ELF-1 (cell line): Measurements from ENCODE around the gene ECE1.
A peak's percentile ranks its signal among the peaks of the same experiment; 100 is the strongest.

Source experiments
- DNase-seq: peaks from one replicate; pipeline ENCODE4 v3.0.0-alpha.2; 2016; ENCODE audit warnings: low read depth, low spot score

Gene ECE1

DNA sequence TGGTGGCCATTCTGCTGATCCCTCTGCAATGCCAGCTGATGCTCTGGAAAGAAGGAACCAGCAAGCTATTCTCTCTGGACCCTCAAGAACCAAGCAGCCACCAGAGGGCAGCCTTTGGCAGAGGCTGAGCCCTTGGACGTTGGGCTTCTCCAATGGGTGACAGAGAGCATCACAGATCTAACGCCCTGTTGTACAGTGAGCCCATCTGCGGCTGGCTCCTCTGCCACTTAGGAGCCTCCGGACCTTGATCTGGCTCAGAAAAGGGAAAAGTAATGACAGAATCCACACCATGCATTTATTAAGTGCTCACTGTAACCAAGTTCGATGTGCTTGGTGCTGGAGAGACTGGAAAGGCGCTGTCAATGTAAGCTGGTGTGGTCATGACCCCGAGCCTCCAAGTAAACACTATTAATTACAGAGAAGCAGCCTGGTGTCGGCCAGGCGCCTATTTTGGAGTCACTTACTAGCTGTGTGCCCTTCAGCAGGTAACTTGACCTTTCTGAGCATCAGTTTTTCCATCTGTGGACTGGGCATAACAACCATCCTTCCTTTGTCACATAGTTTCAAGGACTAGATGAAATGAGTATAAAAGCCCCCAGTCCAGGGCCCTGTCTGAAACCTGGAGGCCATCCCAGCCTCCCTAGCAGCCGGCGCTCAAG lies 34.9 kb downstream of the ECE1 start:
- DNase-seq: peak; percentile 92

DNA sequence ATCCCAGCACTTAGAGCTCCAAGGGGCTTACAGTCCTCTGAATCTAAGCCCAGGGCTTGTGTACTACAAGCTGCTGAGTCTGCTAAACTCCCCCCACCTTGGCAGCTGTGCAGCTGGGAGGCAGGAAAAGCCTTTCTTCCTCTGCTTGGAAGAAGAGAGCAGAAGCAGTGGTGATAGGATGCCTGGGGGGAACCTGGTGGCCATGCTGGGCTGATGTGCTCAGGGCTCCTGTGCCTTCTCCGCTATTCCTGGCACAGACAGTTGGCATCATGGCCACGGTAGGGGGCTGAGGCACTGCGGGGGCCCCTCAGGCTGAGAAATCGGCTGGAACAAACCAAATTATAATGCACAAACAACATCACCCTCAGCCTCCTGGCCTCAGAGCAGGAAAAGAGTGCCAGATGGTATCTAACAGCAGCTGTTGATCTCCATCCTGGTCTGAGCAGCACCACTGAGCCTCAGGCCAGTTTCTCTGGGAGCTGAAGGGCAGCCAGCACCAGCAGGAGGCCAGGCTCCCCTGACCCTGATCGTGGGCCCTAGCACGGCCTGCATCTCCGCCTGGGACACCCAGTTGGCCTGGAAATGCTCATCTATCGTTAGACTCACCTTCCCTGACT lies 35.8 kb downstream of the ECE1 start:
- no peak for DNase-seq

DNA sequence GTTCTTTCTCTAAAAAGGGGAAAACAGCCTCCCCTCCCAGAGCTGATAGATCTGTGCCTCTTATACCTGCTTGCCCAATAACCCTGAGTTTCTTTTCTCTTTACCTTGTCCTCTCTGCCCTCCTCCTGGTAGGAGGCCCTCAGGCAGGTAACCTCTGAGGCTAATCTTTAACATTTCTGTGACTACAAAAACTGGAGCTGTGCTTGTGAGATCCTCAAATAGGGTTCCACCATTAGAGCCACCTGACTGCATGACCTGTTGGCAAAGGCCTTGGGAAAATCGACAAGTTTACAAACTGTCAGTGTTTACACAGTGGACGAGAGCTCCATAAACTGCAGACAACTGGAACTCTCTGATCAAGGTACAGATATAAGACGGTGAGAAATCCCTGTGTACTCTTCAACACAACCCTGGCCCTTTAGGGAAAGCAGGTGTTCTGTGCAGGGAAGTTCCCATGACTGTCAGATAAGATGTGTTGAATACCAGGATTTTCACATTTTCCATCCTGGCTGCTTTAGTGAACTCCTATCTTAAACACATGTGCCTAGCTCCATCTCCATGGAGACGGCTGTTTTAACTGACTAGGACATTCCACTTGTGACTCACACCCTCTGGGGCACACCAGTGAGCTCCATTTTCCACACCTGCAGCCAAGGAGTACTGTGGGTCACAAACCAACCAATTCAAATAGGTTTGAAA lies 38.3 kb downstream of the ECE1 start:
- no peak for DNase-seq

DNA sequence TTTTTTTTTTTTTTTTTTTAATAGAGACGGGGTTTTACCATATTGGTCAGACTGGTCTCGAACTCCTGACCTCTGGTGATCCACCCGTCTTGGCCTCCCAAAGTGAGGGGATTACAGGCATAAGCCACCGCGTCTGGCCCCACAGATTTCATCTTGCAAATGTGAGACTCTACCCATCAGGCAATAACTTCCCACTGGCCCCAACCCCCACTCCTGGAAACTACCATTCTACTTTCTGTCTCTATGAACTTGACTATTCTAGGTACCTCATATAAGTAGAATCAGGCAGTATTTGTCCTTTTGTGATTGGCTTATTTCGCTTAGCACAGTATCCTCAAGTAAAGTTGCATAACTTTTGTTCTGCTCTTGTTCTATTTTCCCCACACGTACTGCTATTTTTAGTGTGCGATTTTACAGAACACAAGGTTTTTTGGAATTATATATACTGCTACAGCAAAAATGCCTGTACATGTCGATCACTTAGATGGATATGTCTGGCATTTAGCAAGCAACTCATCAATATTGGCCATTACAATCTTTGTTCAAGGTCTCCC lies 40.2 kb downstream of the ECE1 start:
- no peak for DNase-seq

DNA sequence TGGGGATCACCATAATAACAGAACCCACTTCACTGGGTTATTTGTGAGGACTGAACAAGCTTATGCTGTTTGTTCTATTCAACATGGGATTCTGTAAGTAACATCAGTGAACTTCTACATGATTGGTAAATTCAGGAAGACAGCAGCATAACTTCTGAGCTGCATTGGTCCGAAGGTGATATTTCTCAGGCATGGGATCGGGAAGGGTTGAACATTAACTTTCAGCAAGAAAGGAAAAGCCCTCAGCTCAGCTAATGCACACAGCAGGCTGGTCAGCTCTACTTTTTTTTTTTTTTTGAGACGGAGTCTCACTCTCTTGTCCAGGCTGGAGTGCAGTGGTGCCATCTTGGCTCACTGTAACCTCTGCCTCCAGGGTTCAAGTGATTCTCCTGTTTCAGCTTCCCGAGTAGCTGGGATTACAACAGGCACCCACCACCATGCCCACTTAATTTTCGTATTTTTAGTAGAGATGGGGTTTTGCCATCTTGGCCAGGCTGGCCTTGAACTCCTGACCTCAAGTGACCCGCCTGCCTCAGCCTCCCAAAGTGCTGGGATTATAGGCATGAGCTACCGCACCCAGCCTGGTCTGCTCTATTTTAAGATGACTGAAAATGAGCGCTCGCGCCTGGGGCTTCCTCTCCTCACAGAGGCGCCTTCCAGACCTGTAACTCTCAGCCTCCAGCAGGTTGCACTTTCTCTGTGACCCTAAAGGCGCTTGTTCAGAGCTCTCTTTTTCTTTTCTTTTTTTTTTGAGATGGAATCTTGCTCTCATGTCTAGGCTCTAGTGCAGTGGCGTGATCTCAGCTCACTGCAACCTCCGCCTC lies 42.2 kb downstream of the ECE1 start:
- no peak for DNase-seq

DNA sequence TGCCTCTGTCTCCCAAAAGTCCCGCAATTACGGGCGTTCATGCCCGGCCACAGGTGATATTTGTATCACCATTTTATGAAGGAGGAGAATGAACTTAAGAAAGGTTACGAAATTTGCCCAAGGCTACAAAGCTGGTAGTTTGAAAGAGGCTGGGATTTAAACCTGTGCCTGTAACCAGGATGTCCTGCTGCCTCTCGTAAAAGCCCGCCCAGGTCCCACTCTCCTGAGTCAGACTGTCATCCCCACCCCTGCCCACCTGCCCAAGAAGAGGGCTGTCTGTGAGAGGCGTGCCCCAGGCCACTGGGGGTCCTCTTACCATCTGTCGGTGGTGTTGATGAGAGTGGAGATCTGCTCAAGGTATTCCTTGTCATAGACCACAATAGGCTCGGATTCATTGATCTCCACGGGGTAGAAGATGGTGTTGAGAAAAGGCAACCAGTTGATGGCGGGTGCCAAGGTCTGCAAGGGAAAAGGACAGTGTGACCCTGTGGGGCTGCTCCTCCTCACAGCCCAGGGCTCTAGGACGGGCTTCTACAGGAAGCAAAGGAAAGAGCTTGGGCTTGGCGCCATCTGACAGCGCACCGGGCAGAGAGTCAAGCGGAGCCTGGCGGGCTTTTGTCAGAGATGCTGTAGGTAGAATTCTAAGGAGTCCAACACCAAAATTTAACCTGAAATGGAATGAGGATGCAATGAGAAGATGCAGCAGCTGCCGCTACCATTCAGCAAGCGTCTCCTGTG lies 43.2 kb downstream of the ECE1 start:
- no peak for DNase-seq

DNA sequence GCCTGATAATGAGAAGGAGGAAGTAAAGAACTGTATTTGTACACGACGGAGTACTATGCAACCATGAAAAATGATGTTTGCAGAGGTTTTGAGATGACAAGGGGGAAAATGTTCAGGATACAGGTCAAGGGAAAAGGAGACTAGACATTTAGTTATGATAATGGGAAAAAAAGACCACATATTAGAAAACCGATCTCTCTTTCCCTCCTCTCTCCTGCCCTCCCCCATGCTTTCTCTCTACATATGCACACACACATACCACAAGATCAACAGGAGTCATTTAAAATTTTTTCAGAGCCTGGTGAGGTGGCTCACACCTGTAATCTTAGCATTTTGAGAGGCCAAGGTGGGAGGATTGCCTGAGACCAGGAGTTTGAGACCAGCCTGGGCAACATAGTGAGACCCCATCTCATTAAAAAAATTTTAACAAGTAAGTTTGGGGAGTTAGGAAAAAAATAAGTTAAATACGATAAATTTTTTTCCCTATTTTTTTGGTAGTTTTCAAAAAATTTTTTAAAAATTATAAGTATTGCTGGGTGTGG lies 44.5 kb downstream of the ECE1 start:
- DNase-seq: no peak

DNA sequence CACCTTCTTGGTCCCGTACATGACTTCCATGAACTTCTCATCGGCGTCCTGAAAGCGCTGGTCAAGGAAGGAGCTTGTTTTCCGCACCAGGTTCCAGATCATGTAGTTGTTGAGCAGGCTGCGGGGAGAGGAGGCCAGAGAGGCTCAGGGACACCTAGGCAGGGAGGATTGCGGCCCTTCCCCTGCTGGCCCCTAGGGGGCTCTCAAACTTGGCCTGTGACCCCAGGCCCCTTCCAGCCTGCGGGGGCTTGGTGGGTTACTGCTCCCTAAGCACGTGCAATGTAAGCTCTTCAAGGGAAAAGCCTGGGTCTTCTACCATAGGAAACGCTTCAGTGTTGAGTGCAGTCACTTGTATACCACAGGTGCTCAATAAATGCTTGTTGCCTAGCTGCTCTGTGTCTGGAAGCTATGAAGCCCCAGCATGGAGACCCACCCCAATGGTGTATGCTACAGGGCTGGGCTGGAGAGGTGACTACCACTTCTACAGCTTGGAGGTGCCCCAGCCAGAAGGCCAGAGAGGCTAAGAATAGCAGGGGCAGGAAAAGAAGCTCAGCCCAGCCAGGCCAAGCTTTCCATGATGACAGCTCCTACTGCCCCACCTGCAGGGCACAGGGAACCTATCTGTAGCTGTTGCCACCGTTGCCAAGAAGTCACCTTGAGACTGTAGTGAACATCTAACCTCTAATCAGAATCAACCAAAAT lies 45.1 kb downstream of the ECE1 start:
- peak; percentile 49 for DNase-seq

DNA sequence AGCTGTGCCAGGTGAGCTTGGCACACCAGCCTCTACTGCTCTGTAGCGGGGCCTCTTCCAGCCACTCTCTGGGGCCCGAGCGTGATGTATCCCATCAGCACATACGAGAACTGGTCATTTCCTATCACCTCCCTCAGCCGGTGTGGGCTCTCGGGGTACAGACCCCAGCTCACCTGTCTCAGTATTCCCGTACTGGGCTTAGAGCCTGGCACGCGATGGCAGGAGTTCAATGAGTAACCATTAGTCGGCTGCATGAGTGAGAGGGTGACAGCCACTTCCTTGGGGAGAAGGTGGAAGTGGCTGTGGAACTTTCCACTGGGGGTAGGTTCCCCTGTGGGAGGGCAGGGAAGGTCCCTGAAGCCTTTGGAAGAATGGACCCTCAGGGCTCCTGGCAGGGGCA lies 46.1 kb downstream of the ECE1 start:
- no peak for DNase-seq

DNA sequence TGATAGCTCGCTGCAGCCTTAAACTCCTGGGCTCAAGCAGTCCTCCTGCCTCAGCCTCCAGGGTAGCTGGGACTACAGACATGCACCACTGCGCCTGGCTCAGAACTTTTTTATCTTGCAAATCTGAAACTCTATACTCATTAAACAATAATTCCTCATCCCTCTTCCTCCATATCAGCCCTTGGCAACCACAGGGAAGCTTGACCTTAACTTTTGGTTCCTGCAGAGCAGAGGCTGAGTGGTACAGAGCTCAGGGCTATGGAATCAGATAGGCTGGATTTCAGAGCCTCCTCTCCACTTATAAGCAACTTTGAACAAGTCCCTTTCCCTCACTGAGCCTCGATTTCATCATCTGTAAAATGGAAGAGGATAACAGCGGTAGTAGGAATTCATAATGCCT lies 47.4 kb downstream of the ECE1 start:
- no peak for DNase-seq

DNA sequence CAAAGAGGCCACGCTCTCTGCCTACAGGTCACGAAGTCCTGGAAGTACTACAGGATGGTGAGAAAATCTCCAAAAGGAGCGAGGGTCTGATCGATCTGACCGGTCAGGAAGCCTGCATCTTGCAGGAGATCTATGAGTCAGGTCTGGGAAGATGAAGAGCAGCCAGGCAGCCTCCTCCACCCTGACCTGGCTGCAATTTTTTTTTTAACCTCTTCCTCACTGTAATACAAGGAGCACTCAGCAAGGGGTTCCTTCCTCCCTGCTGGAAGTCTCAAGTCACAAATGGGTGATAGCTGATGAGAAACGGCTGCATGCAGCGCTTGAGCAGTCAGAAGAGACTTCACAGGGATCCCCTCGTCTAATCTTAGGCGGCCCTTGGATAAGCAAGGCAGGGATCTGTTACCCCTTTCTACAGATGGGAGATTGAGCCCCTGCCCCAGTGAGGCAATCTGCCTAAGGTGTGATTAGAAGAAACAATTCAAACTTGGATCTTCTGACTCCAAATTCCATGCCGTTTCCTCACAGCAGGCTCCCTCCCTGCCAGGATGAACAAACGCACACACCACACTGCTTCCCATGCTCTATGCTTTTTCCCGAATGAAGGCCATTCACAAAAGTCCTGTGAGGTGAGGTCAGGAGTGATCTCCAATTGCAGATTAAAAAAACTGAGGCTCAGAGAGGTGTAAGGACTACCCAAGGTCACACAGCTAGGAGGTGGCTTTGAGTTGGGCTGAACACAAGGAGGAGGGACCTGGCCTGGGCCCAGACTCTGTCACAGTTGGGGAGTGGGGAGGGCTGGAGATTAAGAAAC lies 48.3 kb downstream of the ECE1 start:
- peak; percentile 36 for DNase-seq

DNA sequence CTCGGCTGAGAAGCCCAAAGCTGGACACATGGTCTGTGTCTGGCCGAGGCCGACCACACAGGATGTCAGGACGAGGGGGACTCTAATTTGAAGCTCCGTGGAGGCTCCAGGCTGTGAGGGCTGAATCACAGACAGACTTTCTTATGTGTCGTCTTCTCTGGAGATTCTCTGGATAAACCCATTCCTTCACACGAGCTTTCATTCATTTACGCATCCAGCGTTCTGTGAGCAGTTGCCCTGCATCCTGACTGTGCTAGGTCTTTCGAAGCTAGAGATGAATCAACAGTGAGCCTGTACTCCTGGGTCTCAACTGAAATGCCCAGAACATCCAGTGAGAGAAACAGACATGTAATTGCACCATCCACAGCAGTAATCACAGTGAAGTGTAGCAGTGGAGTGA lies 49.6 kb downstream of the ECE1 start:
- DNase-seq: no peak

DNA sequence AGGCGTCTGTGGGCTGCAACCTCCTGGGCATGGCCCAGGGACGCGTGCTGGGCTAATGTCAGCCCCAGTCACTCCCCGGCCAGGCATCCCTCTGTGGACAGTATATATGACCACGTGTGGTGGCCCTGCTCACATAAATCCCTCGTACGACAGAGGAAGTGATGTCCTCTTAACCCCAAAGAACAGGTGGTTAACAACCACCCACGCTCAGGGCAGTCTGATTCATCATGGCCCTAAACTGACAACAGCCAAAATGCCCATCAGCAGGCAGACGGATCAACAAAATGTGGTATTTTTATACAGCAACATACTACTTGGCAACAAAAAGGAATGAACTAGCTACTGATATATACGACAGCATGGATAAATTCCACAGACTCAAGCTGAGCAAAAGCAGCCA lies 51.0 kb downstream of the ECE1 start:
- no peak for DNase-seq

DNA sequence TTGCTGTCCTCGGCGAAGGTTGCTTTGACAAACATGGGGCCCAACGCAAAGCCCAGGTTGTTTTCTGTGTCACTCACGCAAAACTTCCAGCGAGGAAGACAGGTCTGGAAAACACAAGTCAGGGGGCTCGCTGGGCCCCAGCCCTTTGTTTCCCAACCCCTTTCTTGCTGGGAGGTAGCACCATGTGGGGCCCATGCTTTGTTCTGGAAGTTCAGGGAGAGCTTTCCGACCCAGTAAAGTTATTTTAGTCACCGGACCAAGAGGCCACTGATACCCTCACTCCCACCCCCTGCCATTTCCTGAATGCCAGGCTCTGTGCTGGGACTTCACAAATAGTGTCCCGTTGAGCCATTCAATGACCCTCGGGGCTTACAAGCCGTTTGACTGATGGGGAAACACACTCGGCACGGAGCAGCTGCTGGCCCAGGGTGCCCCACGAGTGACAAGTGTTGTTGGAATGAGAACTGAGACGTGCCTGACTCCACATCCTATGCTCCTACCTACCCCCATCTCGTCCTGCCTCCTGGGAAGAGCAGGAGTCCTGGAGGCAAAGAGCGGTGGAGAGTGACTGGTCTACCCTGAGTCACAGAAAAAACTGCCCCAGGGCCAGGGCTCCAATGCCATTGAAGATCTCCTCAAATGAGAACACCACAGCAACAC lies 52.0 kb downstream of the ECE1 start:
- DNase-seq: peak; percentile 76

DNA sequence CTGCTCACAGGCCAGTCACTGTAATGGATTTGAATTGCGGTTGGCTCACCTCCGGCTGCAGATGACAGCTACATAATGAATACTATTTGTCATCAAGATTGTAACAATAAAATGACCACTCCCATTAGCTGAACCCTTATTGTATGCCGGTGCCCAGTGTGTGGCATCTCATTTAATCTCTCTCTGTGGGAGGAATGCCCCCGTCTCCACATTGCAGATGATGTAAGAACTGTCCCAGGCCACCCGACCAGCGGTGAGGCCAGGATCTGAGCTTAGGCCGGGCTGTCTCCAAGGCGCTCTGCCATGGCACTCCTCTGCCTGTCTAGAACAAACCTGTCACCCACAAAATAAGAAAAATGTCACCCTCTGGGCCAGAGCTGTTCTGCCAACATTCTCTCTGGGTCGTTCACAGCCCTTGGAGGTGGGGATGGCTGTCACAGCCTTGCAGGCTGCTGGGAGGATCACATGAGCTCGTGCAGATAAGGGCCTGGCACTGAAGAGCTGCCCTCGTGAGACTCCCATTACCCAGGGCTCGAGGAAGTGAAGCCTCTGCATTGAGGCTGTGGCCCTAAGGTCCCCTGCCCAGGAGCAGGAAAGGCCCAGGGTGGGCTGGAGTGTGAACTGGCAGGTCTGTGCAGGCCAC lies 52.7 kb downstream of the ECE1 start:
- no peak for DNase-seq

DNA sequence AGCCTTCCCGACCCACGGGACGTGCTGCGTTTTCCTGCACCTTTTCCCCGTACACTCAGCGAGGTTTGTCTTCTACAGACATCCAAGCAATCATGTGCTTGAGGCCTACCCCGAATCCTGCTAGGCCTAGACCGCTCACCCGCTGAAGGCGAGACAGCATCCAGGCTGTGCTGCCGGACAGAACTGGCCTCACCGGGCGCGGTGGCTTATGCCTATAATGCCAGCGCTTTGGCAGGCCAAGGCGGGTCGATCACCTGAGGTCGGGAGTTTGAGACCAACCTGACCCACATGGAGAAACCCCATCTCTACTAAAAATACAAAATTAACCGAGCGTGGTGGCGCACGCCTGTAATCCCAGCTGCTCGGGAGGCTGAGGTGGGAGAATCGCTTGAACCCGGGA lies 54.1 kb downstream of the ECE1 start:
- no peak for DNase-seq

DNA sequence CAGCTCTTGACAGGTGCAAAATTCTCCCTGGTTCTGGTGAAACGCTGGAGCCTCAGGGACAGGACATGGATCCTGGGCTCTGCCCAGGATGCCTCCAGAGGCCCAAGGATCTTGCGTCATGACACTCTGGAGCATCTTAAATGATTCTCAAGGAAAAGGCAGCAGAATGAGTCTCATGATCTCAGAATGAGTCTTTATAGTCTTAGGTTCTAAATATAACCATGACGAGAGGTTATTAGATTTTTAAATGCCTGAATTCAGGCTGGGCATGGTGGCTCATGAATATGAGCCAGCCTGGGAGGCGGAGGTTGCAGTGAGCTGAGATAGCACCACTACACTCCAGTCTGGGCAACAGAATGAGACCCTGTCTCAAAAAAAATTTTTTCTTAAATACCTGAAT lies 55.5 kb downstream of the ECE1 start:
- no peak for DNase-seq

DNA sequence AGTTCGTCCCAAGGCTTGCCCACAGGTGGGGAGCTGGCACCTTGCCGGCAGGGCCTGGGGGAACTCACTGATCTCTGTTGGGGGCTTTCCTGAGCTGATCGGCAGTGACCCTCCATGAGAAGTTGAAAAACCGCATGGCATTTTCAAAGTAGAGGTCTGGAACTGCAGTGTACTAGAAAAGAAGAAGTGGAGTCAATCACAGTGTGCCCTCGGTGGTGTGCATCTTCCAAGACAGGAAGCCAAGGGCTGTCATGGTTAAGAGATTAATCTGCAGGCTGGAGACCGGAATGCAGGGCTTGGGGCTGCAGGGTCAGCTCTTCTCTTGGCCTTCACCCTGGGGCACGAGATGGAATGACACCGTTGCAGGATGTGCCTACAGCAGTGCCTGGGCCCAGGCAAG lies 56.8 kb downstream of the ECE1 start:
- no peak for DNase-seq

DNA sequence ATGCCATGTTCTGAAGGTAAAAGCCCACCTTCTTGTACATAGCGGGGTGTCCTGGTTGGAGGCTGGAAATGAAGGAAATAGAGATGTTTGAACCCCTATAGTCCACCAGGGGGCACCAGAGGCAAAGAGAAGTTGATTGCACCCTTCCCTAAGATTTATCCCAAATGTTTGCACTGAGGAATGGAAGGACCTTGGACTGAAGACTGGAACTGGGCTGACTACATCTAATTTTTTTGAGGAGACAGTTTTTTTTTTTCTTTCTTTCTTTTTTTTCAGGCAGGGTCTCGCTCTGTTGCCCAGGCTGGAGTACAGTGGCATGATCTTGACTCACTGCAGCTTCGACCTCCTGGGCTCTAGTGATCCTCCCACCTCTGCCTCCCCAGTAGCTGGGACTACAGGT lies 58.2 kb downstream of the ECE1 start:
- peak; percentile 66 for DNase-seq
